SU-DHL-6 (cell line): Measurements from ENCODE around the gene TRMU.

Experiments
- H2AFZ ChIP-seq: fragments of 200-600 bp; sonication (generic); 2 replicates; pipeline ENCODE4 v1.6.1; 2014; ENCODE audit warnings: low read depth, mild to moderate bottlenecking, moderate library complexity, mixed read lengths, antibody characterized with exemption, low read length; ENCODE audit not compliant: severe bottlenecking
- H3F3A ChIP-seq: fragments of 200-600 bp; shearing (Covaris generic); 2 replicates; pipeline ENCODE4 v1.6.0; 2016; ENCODE audit warnings: antibody characterized with exemption, mild to moderate bottlenecking; ENCODE audit not compliant: insufficient read depth
- H3K27ac ChIP-seq: fragments of 200-600 bp; sonication (generic); 2 replicates; pipeline ENCODE4 v1.5.1; 2016; ENCODE audit warnings: low read depth, mild to moderate bottlenecking, low read length, moderate library complexity, mixed read lengths
- H3K27me3 ChIP-seq: fragments of 200-600 bp; sonication (generic), shearing (Covaris generic); 2 replicates; pipeline ENCODE4 v1.6.0; 2014; ENCODE audit warnings: mild to moderate bottlenecking, low read length
- H3K36me3 ChIP-seq: fragments of 200-600 bp; sonication (generic); 2 replicates; pipeline ENCODE4 v1.6.1; 2014; ENCODE audit warnings: mild to moderate bottlenecking, low read length, mixed read lengths
- H3K4me2 ChIP-seq: fragments of 300-600, 200-600 bp; shearing (Covaris generic), sonication (generic); 2 replicates; pipeline ENCODE4 v1.6.0; 2014; ENCODE audit warnings: low read length, low read depth, mild to moderate bottlenecking; ENCODE audit not compliant: poor library complexity, severe bottlenecking
- H3K4me3 ChIP-seq: fragments of 200-600 bp; sonication (generic); 2 replicates; pipeline ENCODE4 v1.5.1; 2014; ENCODE audit warnings: antibody characterized with exemption, low read length, mild to moderate bottlenecking, mixed read lengths; ENCODE audit not compliant: insufficient read depth, poor library complexity, severe bottlenecking
- H3K79me2 ChIP-seq: fragments of 200-600 bp; sonication (generic); 2 replicates; pipeline ENCODE4 v1.6.1; 2014; ENCODE audit warnings: mild to moderate bottlenecking, low read length, moderate library complexity; ENCODE audit not compliant: insufficient read depth
- H3K9ac ChIP-seq: fragments of 200-600 bp; sonication (generic); 2 replicates; pipeline ENCODE4 v1.7.0; 2014; ENCODE audit warnings: mild to moderate bottlenecking, low read length
- H3K9me2 ChIP-seq: fragments of 200-600 bp; sonication (generic); replicated peaks from 2 replicates; pipeline ENCODE4 v1.6.1; 2014; ENCODE audit warnings: low read length; ENCODE audit not compliant: insufficient read depth
- H3K9me3 ChIP-seq: fragments of 200-600 bp; sonication (generic); 2 replicates; pipeline ENCODE4 v1.6.1; 2014; ENCODE audit warnings: low read length, mixed read lengths; ENCODE audit not compliant: insufficient read depth
- H4K20me1 ChIP-seq: fragments of 200-600 bp; sonication (generic); 2 replicates; pipeline ENCODE4 v1.6.1; 2014; ENCODE audit warnings: low read depth, mild to moderate bottlenecking, antibody characterized with exemption, low read length, moderate library complexity, mixed read lengths
- EZH2phosphoT487 ChIP-seq: fragments of 200-600 bp; sonication (generic), shearing (Covaris generic); conservative IDR thresholded peaks from 2 replicates; pipeline ENCODE4 v1.6.1; 2018; ENCODE audit warnings: mild to moderate bottlenecking, antibody characterized with exemption, low read length, moderate library complexity, mixed read lengths
- TF ChIP-seq, protein P1 (sequence below): fragments of 200-600 bp; sonication (generic); IDR thresholded peaks from one replicate; pipeline ENCODE4 v1.5.1; 2017; ENCODE audit warnings: antibody characterized with exemption, mild to moderate bottlenecking, low read length, moderate library complexity; ENCODE audit not compliant: insufficient read depth, poor library complexity, severe bottlenecking

Gene TRMU

DNA sequence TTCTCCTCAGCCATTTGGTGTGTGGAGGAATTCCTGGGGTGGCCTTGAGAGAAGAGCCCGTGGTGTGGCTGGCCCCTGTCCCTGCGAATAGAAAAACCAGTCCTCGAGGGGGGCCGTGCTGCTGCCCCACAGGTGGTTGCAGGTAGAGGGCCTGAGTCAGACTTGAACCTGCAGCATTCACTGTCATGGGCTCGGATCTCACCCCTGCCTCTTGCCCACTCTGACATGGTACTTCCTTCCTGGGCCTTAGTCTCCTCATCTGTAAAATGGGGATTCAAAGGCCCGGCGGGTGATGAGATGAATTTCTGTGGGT, 19.4 kb downstream of the TRMU start:
- no peaks in the 10 kb centered on the region for H3K27me3 ChIP-seq
- H3F3A ChIP-seq: no peaks in the 10 kb centered on the region
- no peaks in the 10 kb centered on the region for H4K20me1 ChIP-seq
- no peak overlapping the region for H3K9ac ChIP-seq
- H3K9me2 ChIP-seq: no peaks in the 10 kb centered on the region
- H3K4me3 ChIP-seq: no peak overlapping the region
- no peak overlapping the region for H2AFZ ChIP-seq
- no peak overlapping the region for H3K4me2 ChIP-seq
- H3K9me3 ChIP-seq: no peaks in the 10 kb centered on the region
- H3K36me3 ChIP-seq: no peaks in the 10 kb centered on the region
- no peaks in the 10 kb centered on the region for H3K79me2 ChIP-seq
- H3K27ac ChIP-seq: no peak overlapping the region
- TF ChIP-seq EZH2phosphoT487: no peak
- TF ChIP-seq, protein P1, sequence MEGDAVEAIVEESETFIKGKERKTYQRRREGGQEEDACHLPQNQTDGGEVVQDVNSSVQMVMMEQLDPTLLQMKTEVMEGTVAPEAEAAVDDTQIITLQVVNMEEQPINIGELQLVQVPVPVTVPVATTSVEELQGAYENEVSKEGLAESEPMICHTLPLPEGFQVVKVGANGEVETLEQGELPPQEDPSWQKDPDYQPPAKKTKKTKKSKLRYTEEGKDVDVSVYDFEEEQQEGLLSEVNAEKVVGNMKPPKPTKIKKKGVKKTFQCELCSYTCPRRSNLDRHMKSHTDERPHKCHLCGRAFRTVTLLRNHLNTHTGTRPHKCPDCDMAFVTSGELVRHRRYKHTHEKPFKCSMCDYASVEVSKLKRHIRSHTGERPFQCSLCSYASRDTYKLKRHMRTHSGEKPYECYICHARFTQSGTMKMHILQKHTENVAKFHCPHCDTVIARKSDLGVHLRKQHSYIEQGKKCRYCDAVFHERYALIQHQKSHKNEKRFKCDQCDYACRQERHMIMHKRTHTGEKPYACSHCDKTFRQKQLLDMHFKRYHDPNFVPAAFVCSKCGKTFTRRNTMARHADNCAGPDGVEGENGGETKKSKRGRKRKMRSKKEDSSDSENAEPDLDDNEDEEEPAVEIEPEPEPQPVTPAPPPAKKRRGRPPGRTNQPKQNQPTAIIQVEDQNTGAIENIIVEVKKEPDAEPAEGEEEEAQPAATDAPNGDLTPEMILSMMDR: no peak

DNA sequence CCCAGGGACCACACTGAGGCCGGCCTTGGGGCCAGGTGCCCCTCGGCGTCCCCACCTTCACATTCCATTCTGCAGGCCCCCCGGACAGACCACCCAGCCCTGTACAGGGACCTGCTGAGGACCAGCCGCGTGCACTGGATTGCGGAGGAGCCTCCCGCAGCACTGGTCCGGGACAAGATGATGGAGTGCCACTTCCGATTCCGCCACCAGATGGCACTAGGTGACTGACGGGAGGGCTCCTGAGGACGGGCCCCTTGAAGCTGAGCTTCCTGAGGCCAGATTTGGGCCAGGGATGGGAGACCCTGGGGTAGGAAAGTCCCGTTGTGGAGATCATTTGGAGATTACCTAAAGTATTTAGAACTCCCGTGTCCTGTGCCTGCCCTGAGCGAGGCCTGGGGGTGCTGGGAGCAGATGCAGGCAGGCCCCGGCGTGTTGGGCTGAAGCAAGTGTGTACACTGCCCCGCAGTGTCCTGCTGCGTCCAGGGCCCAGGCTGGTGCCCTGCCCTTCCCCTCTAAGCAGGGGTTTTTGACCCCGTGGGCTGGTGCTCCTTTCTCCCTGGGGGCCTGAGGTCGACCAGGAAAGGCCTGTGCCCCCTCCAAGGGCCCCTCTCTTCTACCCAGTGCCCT, 20.0 kb downstream of the TRMU start:
- Histone ChIP-seq H2AFZ (no peak overlapping the region), H3K9me2 (no peaks in the 10 kb centered on the region), H3K4me2 (no peak overlapping the region), H3F3A (peaks cover 4% of the 10 kb centered on the region; the same call in 1 of the 2 replicates), H3K27me3 (no peaks in the 10 kb centered on the region), H3K9me3 (no peaks in the 10 kb centered on the region), H3K27ac (no peak overlapping the region), H3K9ac (no peak overlapping the region), H3K36me3 (no peaks in the 10 kb centered on the region), H3K79me2 (no peaks in the 10 kb centered on the region), H3K4me3 (no peak overlapping the region), H4K20me1 (no peaks in the 10 kb centered on the region)
- TF ChIP-seq, protein P1: peak; percentile 69
- TF ChIP-seq EZH2phosphoT487: no peak

DNA sequence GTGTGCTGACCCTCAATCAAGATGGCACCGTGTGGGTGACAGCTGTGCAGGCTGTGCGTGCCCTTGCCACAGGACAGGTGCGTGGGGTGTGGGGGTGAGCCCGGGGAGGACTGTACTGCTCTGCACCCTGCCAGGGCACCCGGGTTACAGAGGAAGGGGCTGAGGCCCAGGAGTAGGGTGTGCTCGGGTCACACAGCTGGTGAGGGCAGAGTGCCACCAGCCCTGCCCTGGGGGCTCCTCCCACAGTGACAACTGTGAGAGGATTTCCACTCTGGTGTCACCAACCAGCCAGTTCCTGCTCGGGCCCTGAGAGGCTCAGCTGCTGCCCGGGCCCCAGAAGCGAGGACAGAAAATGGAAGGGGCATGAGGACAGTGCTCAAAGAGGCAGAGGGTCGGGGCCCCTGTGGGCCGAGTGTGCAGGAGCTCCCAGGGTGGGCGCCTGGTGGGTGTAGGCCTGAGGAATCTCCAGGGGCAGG, 20.5 kb downstream of the TRMU start:
- Histone ChIP-seq H2AFZ (no peak overlapping the region), H3K9ac (no peak overlapping the region), H3K36me3 (no peaks in the 10 kb centered on the region), H3K27ac (no peak overlapping the region), H3K4me3 (no peak overlapping the region), H4K20me1 (no peaks in the 10 kb centered on the region), H3K9me2 (no peaks in the 10 kb centered on the region), H3K79me2 (no peaks in the 10 kb centered on the region), H3K27me3 (no peaks in the 10 kb centered on the region), H3K4me2 (no peak overlapping the region), H3F3A (peaks cover 10% of the 10 kb centered on the region; the same call in 1 of the 2 replicates), H3K9me3 (no peaks in the 10 kb centered on the region)
- TF ChIP-seq, protein P1: no peak
- TF ChIP-seq EZH2phosphoT487: no peak
